Natural killer cell (primary cell): Measurements from ENCODE around the gene ALDH3B1. TPM values are rescaled to one million over a fixed set of nuclear protein-coding genes. Genes with fewer than 3 reads are reported as not detected.

Experiments used
- ATAC-seq, 3 donors: fragments of 150-1000 bp in 2 of 3; fragments of 200-7000 bp in 1 of 3; cut with Tn5 transposase; 1 replicate in 1 of 3; 2 replicates in 2 of 3; pipeline ENCODE4 v1.10.0; 2021; ENCODE audit warnings: mild to moderate bottlenecking in 2 of 3, moderate library complexity in 2 of 3
- DNase-seq, 2 donors: peaks; one replicate each; pipeline versions ENCODE4 v3.0.0 to v3.0.0-alpha.2; 2013 to 2021; ENCODE audit warnings: mixed read lengths in 1 of 2
- H3K27ac ChIP-seq: one replicate; pipeline ENCODE4 v1.5.1; 2013; ENCODE audit warnings: mild to moderate bottlenecking, low read length
- H3K27me3 ChIP-seq: one replicate; pipeline ENCODE4 v1.6.1; 2013; ENCODE audit warnings: low read length; ENCODE audit not compliant: control insufficient read depth, insufficient read depth
- H3K36me3 ChIP-seq: one replicate; pipeline ENCODE4 v1.6.1; 2013; ENCODE audit warnings: low read length; ENCODE audit not compliant: control insufficient read depth, insufficient read depth
- H3K4me1 ChIP-seq: one replicate; pipeline ENCODE4 v1.6.1; 2013; ENCODE audit warnings: low read length; ENCODE audit not compliant: control insufficient read depth, insufficient read depth
- H3K4me3 ChIP-seq: one replicate; pipeline ENCODE4 v1.5.1; 2013; ENCODE audit warnings: low read length
- H3K9me3 ChIP-seq: one replicate; pipeline ENCODE4 v1.6.1; 2013; ENCODE audit warnings: low read length; ENCODE audit not compliant: control insufficient read depth, insufficient read depth
- H3K27ac Mint-ChIP-seq, 2 donors: one replicate each; pipeline ENCODE4 v1.8.0; 2022; ENCODE audit warnings: mild to moderate bottlenecking in 2 of 2, mixed read lengths in 2 of 2, moderate library complexity in 1 of 2
- H3K27me3 Mint-ChIP-seq, 2 donors: one replicate each; pipeline ENCODE4 v1.8.0; 2022; ENCODE audit warnings: low read depth in 2 of 2, mixed read lengths in 2 of 2
- H3K36me3 Mint-ChIP-seq: one replicate; pipeline ENCODE4 v1.8.0; 2022; ENCODE audit warnings: mixed read lengths
- H3K4me1 Mint-ChIP-seq, 2 donors: one replicate each; pipeline ENCODE4 v1.8.0; 2022; ENCODE audit warnings: mixed read lengths in 2 of 2
- H3K4me3 Mint-ChIP-seq: one replicate; pipeline ENCODE4 v1.8.0; 2022; ENCODE audit warnings: mild to moderate bottlenecking, moderate library complexity, mixed read lengths
- H3K9me3 Mint-ChIP-seq, 2 donors: one replicate each; pipeline ENCODE4 v1.8.0; 2022; ENCODE audit warnings: mixed read lengths in 2 of 2
- CTCF ChIP-seq: fragments of 200-600 bp; IDR thresholded peaks from one replicate; pipeline ENCODE4 v1.8.0; 2022; ENCODE audit warnings: antibody characterized with exemption
- WGBS: methylation state at CpG from one replicate; pipeline ENCODE4 v1.1.7; 2013; ENCODE audit warnings: missing lambda C conversion rate; ENCODE audit not compliant: insufficient coverage; 5-methylcytosine and 5-hydroxymethylcytosine counted together
- intact Hi-C: fragments of 100-400 bp; cut with micrococcal nuclease; formaldehyde crosslinking; loops from one replicate; pipeline ENCODE4 v1.14.2; 2022
- total RNA-seq, 4 donors: library from RNA; stranded (reverse); fragments of 120-200 nt in 1 of 4; gene quantifications; one replicate each; pipeline versions ENCODE4 v1.2.3 to v1.2.4, GENCODE V29; 2013 to 2022

Gene ALDH3B1
- total RNA-seq, 3 donors from 2014 or later (not counting 1 experiment from before 2014, with no cell fraction given), result 2.4 to 9.0 (median 4.0) TPM

GRCh38 chr11:68018730-68019190 lies 8.6 kb downstream of the ALDH3B1 start:
- Mint-ChIP-seq H3K27ac (no peak overlapping the region), H3K4me3 (no peak overlapping the region), H3K36me3 (no peaks in the 10 kb centered on the region), H3K4me1 (peaks cover 0 to 4% of the 10 kb centered on the region in 2 donors), H3K9me3 (no peaks in the 10 kb centered on the region), H3K27me3 (no peaks in the 10 kb centered on the region)
- DNase-seq (no peak), ATAC-seq (no peak)
- no peak for TF ChIP-seq CTCF
- Histone ChIP-seq H3K27me3 (no peaks in the 10 kb centered on the region), H3K36me3 (no peaks in the 10 kb centered on the region), H3K27ac (no peak overlapping the region), H3K4me3 (no peak overlapping the region), H3K4me1 (no peaks in the 10 kb centered on the region), H3K9me3 (no peaks in the 10 kb centered on the region)
- WGBS, result 96% methylated on average over 18 of the region's 18 CpGs
- intact Hi-C loops, result no loop called here

GRCh38 chr11:68019486-68019885 lies 9.4 kb downstream of the ALDH3B1 start:
- no peaks in the 10 kb centered on the region for H3K9me3 Mint-ChIP-seq

GRCh38 chr11:68020575-68020974 lies 10.4 kb downstream of the ALDH3B1 start:
- Mint-ChIP-seq H3K27me3 (no peaks in the 10 kb centered on the region), H3K36me3 (no peaks in the 10 kb centered on the region), H3K4me3 (no peak overlapping the region), H3K4me1 (peaks cover 0 to 11% of the 10 kb centered on the region in 2 donors), H3K9me3 (no peaks in the 10 kb centered on the region), H3K27ac (no peak overlapping the region)
- intact Hi-C loops, result no loop called here
- Histone ChIP-seq H3K4me3 (no peak overlapping the region), H3K4me1 (peaks cover 10% of the 10 kb centered on the region), H3K27me3 (no peaks in the 10 kb centered on the region), H3K36me3 (no peaks in the 10 kb centered on the region), H3K9me3 (no peaks in the 10 kb centered on the region), H3K27ac (no peak overlapping the region)
- WGBS, result 70% methylated on average over 11 of the region's 11 CpGs
- no peak for TF ChIP-seq CTCF
- no peak for ATAC-seq
- DNase-seq, result no peak

More at GRCh38 chr11:68019486-68019885, 9.4 kb downstream of the ALDH3B1 start:
- Histone ChIP-seq H3K36me3 (no peaks in the 10 kb centered on the region), H3K27ac (no peak overlapping the region), H3K9me3 (no peaks in the 10 kb centered on the region), H3K4me3 (no peak overlapping the region), H3K4me1 (no peaks in the 10 kb centered on the region), H3K27me3 (no peaks in the 10 kb centered on the region)
- Mint-ChIP-seq H3K27me3 (no peaks in the 10 kb centered on the region), H3K4me1 (peaks cover 0 to 4% of the 10 kb centered on the region in 2 donors), H3K36me3 (no peaks in the 10 kb centered on the region), H3K27ac (no peak overlapping the region), H3K4me3 (no peak overlapping the region)
- no peak for ATAC-seq
- intact Hi-C loops, result no loop called here
- 88% methylated on average over 12 of the region's 12 CpGs for WGBS
- TF ChIP-seq CTCF, result no peak
- DNase-seq, result no peak

GRCh38 chr11:68021167-68021787 lies 11.2 kb downstream of the ALDH3B1 start:
- no peak overlapping the region for H3K27ac Mint-ChIP-seq
- no peak overlapping the region for H3K27ac ChIP-seq
- intact Hi-C loops, result no loop called here
- H3K27me3 Mint-ChIP-seq, result no peaks in the 10 kb centered on the region
- ATAC-seq, result no peak
- no peaks in the 10 kb centered on the region for H3K9me3 Mint-ChIP-seq
- H3K4me3 Mint-ChIP-seq, result no peak overlapping the region
- peaks cover 17% of the 10 kb centered on the region for H3K4me1 ChIP-seq
- H3K36me3 Mint-ChIP-seq, result no peaks in the 10 kb centered on the region
- no peak for TF ChIP-seq CTCF
- H3K9me3 ChIP-seq, result no peaks in the 10 kb centered on the region
- DNase-seq, result no peak
- H3K4me3 ChIP-seq, result no peak overlapping the region
- WGBS, result 86% methylated on average over 27 of the region's 27 CpGs
- no peaks in the 10 kb centered on the region for H3K27me3 ChIP-seq
- no peaks in the 10 kb centered on the region for H3K36me3 ChIP-seq
- peaks cover 0 to 16% of the 10 kb centered on the region in 2 donors for H3K4me1 Mint-ChIP-seq
